ENCODE results near the gene LKAAEAR1.

The LKAAEAR1 gene

GRCh38 chr20:64078934-64079272, 5.3 kb downstream of the LKAAEAR1 start:
- peaks cover 24% of the 10 kb centered on the region for H3K36me3 ChIP-seq (ENCODE audit: control insufficient read depth, insufficient read depth, low read length)
- H3K27me3 ChIP-seq (replicated peaks; ENCODE audit: control insufficient read depth, insufficient read depth, low read length, poor library complexity, severe bottlenecking) = no peaks in the 10 kb centered on the region
- no peaks in the 10 kb centered on the region for H3K9me3 ChIP-seq (ENCODE audit: control insufficient read depth, low read length)
- DNase-seq = no peak
- H3K4me3 ChIP-seq (ENCODE audit: insufficient read depth, low read depth, low read length, poor library complexity, severe bottlenecking) = peak overlapping the region; percentile 85
- peaks cover 41% of the 10 kb centered on the region for H3K4me1 ChIP-seq (ENCODE audit: control insufficient read depth, insufficient read depth, low read length, poor library complexity, severe bottlenecking)
- H3K27ac ChIP-seq (ENCODE audit: insufficient read depth, low read length, poor library complexity, severe bottlenecking) = peak overlapping the region; percentile 76

- peaks cover 33% of the 10 kb centered on the region for H3K36me3 ChIP-seq (ENCODE audit: control insufficient read depth, insufficient read depth, low read length)
- H3K4me3 ChIP-seq (ENCODE audit: insufficient read depth, low read depth, low read length, poor library complexity, severe bottlenecking) = peak overlapping the region; percentile 85
- peaks cover 38% of the 10 kb centered on the region for H3K4me1 ChIP-seq (ENCODE audit: control insufficient read depth, insufficient read depth, low read length, poor library complexity, severe bottlenecking)
- peak; percentile 32 to 45 (median 45) for DNase-seq
- H3K9me3 ChIP-seq (ENCODE audit: control insufficient read depth, low read length) = no peaks in the 10 kb centered on the region
- peak overlapping the region; percentile 76 for H3K27ac ChIP-seq (ENCODE audit: insufficient read depth, low read length, poor library complexity, severe bottlenecking)
- H3K27me3 ChIP-seq (replicated peaks; ENCODE audit: control insufficient read depth, insufficient read depth, low read length, poor library complexity, severe bottlenecking) = no peaks in the 10 kb centered on the region
Measured at GRCh38 chr20:64077876-64078551, 6.2 kb downstream of the LKAAEAR1 start.

- Histone ChIP-seq H3K27ac (ENCODE audit: insufficient read depth, low read length, poor library complexity, severe bottlenecking) (peak overlapping the region; percentile 76), H3K9me3 (ENCODE audit: control insufficient read depth, low read length) (no peaks in the 10 kb centered on the region), H3K4me1 (ENCODE audit: control insufficient read depth, insufficient read depth, low read length, poor library complexity, severe bottlenecking) (peaks cover 35% of the 10 kb centered on the region), H3K36me3 (ENCODE audit: control insufficient read depth, insufficient read depth, low read length) (peaks cover 38% of the 10 kb centered on the region), H3K4me3 (ENCODE audit: insufficient read depth, low read depth, low read length, poor library complexity, severe bottlenecking) (peak overlapping the region; percentile 85), H3K27me3 (replicated peaks; ENCODE audit: control insufficient read depth, insufficient read depth, low read length, poor library complexity, severe bottlenecking) (no peaks in the 10 kb centered on the region)
- DNase-seq = no peak
Measured at GRCh38 chr20:64077541-64077875, 6.7 kb downstream of the LKAAEAR1 start.

- Histone ChIP-seq H3K4me3 (ENCODE audit: insufficient read depth, low read depth, low read length, poor library complexity, severe bottlenecking) (peak overlapping the region; percentile 85), H3K27me3 (replicated peaks; ENCODE audit: control insufficient read depth, insufficient read depth, low read length, poor library complexity, severe bottlenecking) (no peaks in the 10 kb centered on the region), H3K36me3 (ENCODE audit: control insufficient read depth, insufficient read depth, low read length) (peaks cover 41% of the 10 kb centered on the region), H3K27ac (ENCODE audit: insufficient read depth, low read length, poor library complexity, severe bottlenecking) (peak overlapping the region; percentile 76), H3K9me3 (ENCODE audit: control insufficient read depth, low read length) (no peaks in the 10 kb centered on the region), H3K4me1 (ENCODE audit: control insufficient read depth, insufficient read depth, low read length, poor library complexity, severe bottlenecking) (peaks cover 32% of the 10 kb centered on the region)
- peak in 1 of 3 donors; percentile 37 for DNase-seq
Measured at GRCh38 chr20:64077094-64077493, 7.1 kb downstream of the LKAAEAR1 start.

GRCh38 chr20:64076061-64076997, 7.9 kb downstream of the LKAAEAR1 start:
- Histone ChIP-seq H3K27ac (ENCODE audit: insufficient read depth, low read length, poor library complexity, severe bottlenecking) (peak overlapping the region; percentile 76), H3K4me1 (ENCODE audit: control insufficient read depth, insufficient read depth, low read length, poor library complexity, severe bottlenecking) (peaks cover 29% of the 10 kb centered on the region), H3K4me3 (ENCODE audit: insufficient read depth, low read depth, low read length, poor library complexity, severe bottlenecking) (peak overlapping the region; percentile 85), H3K27me3 (replicated peaks; ENCODE audit: control insufficient read depth, insufficient read depth, low read length, poor library complexity, severe bottlenecking) (no peaks in the 10 kb centered on the region), H3K36me3 (ENCODE audit: control insufficient read depth, insufficient read depth, low read length) (peaks cover 45% of the 10 kb centered on the region), H3K9me3 (ENCODE audit: control insufficient read depth, low read length) (no peaks in the 10 kb centered on the region)
- DNase-seq = no peak

- H3K9me3 ChIP-seq (ENCODE audit: control insufficient read depth, low read length) = no peaks in the 10 kb centered on the region
- H3K27me3 ChIP-seq (replicated peaks; ENCODE audit: control insufficient read depth, insufficient read depth, low read length, poor library complexity, severe bottlenecking) = no peaks in the 10 kb centered on the region
- no peak overlapping the region for H3K27ac ChIP-seq (ENCODE audit: insufficient read depth, low read length, poor library complexity, severe bottlenecking)
- peaks cover 45% of the 10 kb centered on the region for H3K36me3 ChIP-seq (ENCODE audit: control insufficient read depth, insufficient read depth, low read length)
- no peak for DNase-seq
- H3K4me3 ChIP-seq (ENCODE audit: insufficient read depth, low read depth, low read length, poor library complexity, severe bottlenecking) = no peak overlapping the region
- peaks cover 24% of the 10 kb centered on the region for H3K4me1 ChIP-seq (ENCODE audit: control insufficient read depth, insufficient read depth, low read length, poor library complexity, severe bottlenecking)
Measured at GRCh38 chr20:64075556-64075955, 8.6 kb downstream of the LKAAEAR1 start.

GRCh38 chr20:64074963-64075362, 9.2 kb downstream of the LKAAEAR1 start:
- no peak for DNase-seq
- H3K27ac ChIP-seq (ENCODE audit: insufficient read depth, low read length, poor library complexity, severe bottlenecking) = no peak overlapping the region
- peaks cover 22% of the 10 kb centered on the region for H3K4me1 ChIP-seq (ENCODE audit: control insufficient read depth, insufficient read depth, low read length, poor library complexity, severe bottlenecking)
- H3K4me3 ChIP-seq (ENCODE audit: insufficient read depth, low read depth, low read length, poor library complexity, severe bottlenecking) = no peak overlapping the region
- H3K27me3 ChIP-seq (replicated peaks; ENCODE audit: control insufficient read depth, insufficient read depth, low read length, poor library complexity, severe bottlenecking) = no peaks in the 10 kb centered on the region
- no peaks in the 10 kb centered on the region for H3K9me3 ChIP-seq (ENCODE audit: control insufficient read depth, low read length)
- H3K36me3 ChIP-seq (ENCODE audit: control insufficient read depth, insufficient read depth, low read length) = peaks cover 45% of the 10 kb centered on the region

- Histone ChIP-seq H3K27ac (ENCODE audit: insufficient read depth, low read length, poor library complexity, severe bottlenecking) (no peak overlapping the region), H3K4me3 (ENCODE audit: insufficient read depth, low read depth, low read length, poor library complexity, severe bottlenecking) (no peak overlapping the region), H3K27me3 (replicated peaks; ENCODE audit: control insufficient read depth, insufficient read depth, low read length, poor library complexity, severe bottlenecking) (no peaks in the 10 kb centered on the region), H3K4me1 (ENCODE audit: control insufficient read depth, insufficient read depth, low read length, poor library complexity, severe bottlenecking) (peaks cover 22% of the 10 kb centered on the region), H3K36me3 (ENCODE audit: control insufficient read depth, insufficient read depth, low read length) (peaks cover 45% of the 10 kb centered on the region), H3K9me3 (ENCODE audit: control insufficient read depth, low read length) (no peaks in the 10 kb centered on the region)
- no peak for DNase-seq
Measured at GRCh38 chr20:64074184-64074789, 9.9 kb downstream of the LKAAEAR1 start.

GRCh38 chr20:64073476-64074183, 10.6 kb downstream of the LKAAEAR1 start:
- Histone ChIP-seq H3K27me3 (replicated peaks; ENCODE audit: control insufficient read depth, insufficient read depth, low read length, poor library complexity, severe bottlenecking) (no peaks in the 10 kb centered on the region), H3K9me3 (ENCODE audit: control insufficient read depth, low read length) (no peaks in the 10 kb centered on the region), H3K36me3 (ENCODE audit: control insufficient read depth, insufficient read depth, low read length) (peaks cover 45% of the 10 kb centered on the region), H3K4me1 (ENCODE audit: control insufficient read depth, insufficient read depth, low read length, poor library complexity, severe bottlenecking) (peaks cover 22% of the 10 kb centered on the region), H3K4me3 (ENCODE audit: insufficient read depth, low read depth, low read length, poor library complexity, severe bottlenecking) (no peak overlapping the region), H3K27ac (ENCODE audit: insufficient read depth, low read length, poor library complexity, severe bottlenecking) (no peak overlapping the region)
- DNase-seq = no peak

Data from effector memory CD4-positive, alpha-beta T cell (primary cell).